ENCODE measurements around the gene WDR26.

WDR26 gene

GRCh38 chr1:224343679-224344078, 90.9 kb downstream of the WDR26 start:
- no peak for DNase-seq

- peak; percentile 19 for DNase-seq
Measured at GRCh38 chr1:224340453-224341384, 93.9 kb downstream of the WDR26 start.

- DNase-seq = peak; percentile 17
Measured at GRCh38 chr1:224339442-224340033, 95.1 kb downstream of the WDR26 start.

- DNase-seq = no peak
Measured at GRCh38 chr1:224338150-224338838, 96.3 kb downstream of the WDR26 start.

Data from NCI-H2171 treated with DMSO at 0.1 percent for 48 hours (cell line).